ENCODE data around the gene ZNF830. TPM values are rescaled to one million over a fixed set of nuclear protein-coding genes. Genes with fewer than 3 reads are reported as not detected.

ZNF830 gene
- total RNA-seq, 1 donor: 13.0 TPM

DNA sequence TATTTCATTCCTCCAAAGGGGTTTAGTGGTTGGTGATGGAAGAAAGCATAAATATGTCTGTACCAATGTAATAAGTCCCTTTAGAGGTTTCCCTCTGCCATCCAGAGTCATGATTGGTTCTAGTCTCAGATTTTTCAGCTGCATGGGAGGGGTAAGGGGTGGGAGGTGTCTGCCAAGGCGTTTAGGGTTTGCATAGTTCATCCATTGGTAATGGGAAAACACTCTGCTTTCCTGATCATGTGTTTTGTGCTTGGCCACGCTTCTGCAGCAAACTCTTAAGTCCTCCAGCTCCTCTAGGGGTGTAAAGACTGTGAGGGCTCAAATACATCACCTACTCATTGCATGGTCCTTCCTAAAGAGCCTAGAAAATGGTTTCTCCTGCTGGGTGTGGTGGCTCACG, 48.8 kb downstream of the ZNF830 start:
- H3K4me3 ChIP-seq (ENCODE audit: low read depth, low read length): no peak overlapping the region
- TF ChIP-seq CTCF (IDR thresholded peaks at IDR 0.05; ENCODE audit: insufficient read depth, low read depth, low read length): no peak
- no peak for DNase-seq (ENCODE audit: low read depth)

DNA sequence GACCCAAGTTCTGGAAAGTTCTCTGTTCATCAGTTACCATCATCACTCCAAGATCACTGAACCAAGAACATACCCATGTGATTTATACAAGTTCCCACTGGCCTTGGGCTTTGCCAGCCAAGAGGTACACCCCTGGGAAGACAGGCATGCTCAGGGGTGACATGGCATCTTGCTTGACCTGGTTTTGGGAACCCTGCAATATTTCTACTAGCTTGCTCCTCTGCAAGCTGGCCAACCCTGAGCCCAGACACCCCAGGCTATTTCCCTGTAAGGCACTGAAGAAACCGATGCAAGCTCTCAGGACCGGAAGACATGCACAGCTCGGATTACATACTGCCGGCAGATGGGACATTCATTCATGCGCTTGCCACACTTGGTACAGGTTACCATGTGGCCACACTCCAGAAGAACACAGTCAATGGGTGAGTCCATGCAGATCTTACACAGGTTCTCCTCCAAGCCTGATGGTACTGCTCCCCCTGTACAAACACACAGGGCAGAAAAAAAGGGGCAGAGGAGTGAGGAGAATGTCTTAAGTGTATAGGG, 50.4 kb downstream of the ZNF830 start:
- TF ChIP-seq CTCF (IDR thresholded peaks at IDR 0.05; ENCODE audit: insufficient read depth, low read depth, low read length): no peak
- DNase-seq (ENCODE audit: low read depth): no peak
- no peak overlapping the region for H3K4me3 ChIP-seq (ENCODE audit: low read depth, low read length)

Other genes starting within 250 kb of the ZNF830 start
- 1.3 and 2.3 TPM in 2 replicates for gene CCT6B, start 80 bp upstream of the ZNF830 start, total RNA-seq
- gene LIG3, start 19.0 kb downstream of the ZNF830 start, total RNA-seq: 41.6 and 59.6 TPM in 2 replicates
- gene RFFL, start 102.2 kb downstream of the ZNF830 start, total RNA-seq: 11.9 and 15.1 TPM in 2 replicates
- 8.6 and 12.6 TPM in 2 replicates for gene RAD51D, start 158.3 kb downstream of the ZNF830 start, total RNA-seq
- gene FNDC8, start 160.1 kb downstream of the ZNF830 start, total RNA-seq: not detected in 2 replicates
- 13.8 and 16.1 TPM in 2 replicates for gene NLE1, start 180.8 kb downstream of the ZNF830 start, total RNA-seq
- gene UNC45B, start 186.3 kb downstream of the ZNF830 start, total RNA-seq: not detected in 2 replicates
- gene SLC35G3, start 232.9 kb downstream of the ZNF830 start, total RNA-seq: not detected in 2 replicates

Measured in fibroblast of villous mesenchyme (primary cell).